Subcutaneous adipose tissue (tissue), 4 donors: Measurements from ENCODE around the gene MAGOH. TPM values are rescaled to one million over a fixed set of nuclear protein-coding genes. Genes with fewer than 3 reads are reported as not detected.

Experiments
- CTCF ChIP-seq: fragments of 450-650 bp; IDR thresholded peaks from one replicate; pipeline ENCODE4 v1.5.1; 2016; ENCODE audit warnings: low read depth, mild to moderate bottlenecking, control low read depth, antibody characterized with exemption, moderate library complexity
- total RNA-seq, 4 donors: library from RNA; depleted of rRNA; stranded (reverse); fragments of >200 nt; gene quantifications; one replicate each; pipeline ENCODE4 v1.1.0, GENCODE V29; 2016

The MAGOH gene
- total RNA-seq, 4 donors from 2014 or later, result 27.7 to 47.4 (median 30.3) TPM

DNA sequence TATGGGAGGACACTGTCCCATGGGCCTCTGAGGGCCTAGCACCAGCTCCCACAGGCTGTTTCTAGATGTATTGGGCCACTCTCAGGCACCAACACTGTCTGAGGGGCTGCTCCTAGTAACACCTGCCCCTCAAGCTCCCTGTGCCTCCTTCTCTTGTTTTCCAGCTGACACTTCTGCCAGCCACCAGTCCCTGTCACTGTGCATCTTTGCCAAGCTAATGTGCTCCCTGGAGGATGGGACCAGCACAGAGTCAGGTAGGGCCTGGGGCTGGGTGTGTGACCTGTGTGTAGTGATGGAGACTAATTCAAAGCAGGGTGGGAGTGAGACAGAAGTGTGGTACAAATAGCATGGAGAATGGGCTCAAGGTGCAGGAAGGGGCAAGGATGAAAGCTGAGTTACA lies 29.4 kb upstream of the MAGOH start:
- TF ChIP-seq CTCF, result no peak

GRCh38 chr1:53266038-53266437 lies 27.7 kb upstream of the MAGOH start:
- no peak for TF ChIP-seq CTCF

DNA sequence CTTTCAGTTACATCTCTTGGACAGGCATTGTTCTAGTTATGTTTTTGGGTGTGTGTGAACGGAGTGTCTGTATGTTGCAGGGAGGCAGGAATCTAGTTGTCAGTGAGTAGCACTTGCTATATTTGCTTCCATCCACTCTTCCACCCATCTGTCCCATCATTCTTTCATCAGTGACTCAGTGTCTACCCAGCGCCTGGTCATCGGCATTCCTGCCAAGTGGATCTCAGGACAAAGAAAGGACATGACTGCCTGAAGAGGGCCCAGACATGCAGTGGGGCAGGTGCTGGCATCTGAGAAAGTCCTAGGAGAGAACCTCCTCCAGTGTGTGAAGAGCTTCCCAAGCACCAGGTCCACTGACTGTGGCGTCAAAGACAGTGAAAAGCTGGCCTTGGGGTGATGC lies 27.3 kb upstream of the MAGOH start:
- TF ChIP-seq CTCF, result no peak

- TF ChIP-seq CTCF, result no peak
Observed at GRCh38 chr1:53264048-53264447, 25.7 kb upstream of the MAGOH start.

DNA sequence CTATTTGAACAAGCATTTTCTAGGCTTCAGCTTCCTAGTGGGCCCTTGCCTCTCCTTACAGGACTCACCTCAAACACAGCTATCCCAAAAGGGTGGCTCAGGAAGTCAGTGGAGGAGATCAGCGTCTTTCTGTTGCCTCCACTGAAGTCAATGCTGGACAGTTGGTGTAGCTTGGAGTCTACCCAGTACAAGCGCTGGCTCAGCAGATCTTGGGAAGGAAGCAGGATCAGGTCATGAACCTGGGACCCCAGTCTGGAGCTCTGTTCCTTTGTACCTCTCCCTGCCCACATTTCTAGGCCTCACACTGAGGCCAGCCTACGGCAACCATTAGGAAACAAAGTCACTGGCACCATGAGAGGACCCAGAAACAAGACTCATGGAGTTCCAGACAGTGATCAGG lies 23.7 kb upstream of the MAGOH start:
- TF ChIP-seq CTCF, result no peak

GRCh38 chr1:53260631-53261247 lies 22.4 kb upstream of the MAGOH start:
- TF ChIP-seq CTCF, result no peak

GRCh38 chr1:53259932-53260331 lies 21.6 kb upstream of the MAGOH start:
- TF ChIP-seq CTCF, result no peak
